NT2/D1 (cell line): ENCODE results near the gene SDK2.

ENCODE experiments used
- SUZ12 ChIP-seq: IDR thresholded peaks from 2 replicates; pipeline ENCODE4 v1.6.1; 2011; ENCODE audit not compliant: insufficient read length, insufficient read depth; ENCODE audit errors: extremely low read depth
- YY1 ChIP-seq: IDR thresholded peaks from 2 replicates; pipeline ENCODE4 v1.6.1; 2011; ENCODE audit not compliant: insufficient read length, insufficient read depth
- ZNF274 ChIP-seq: IDR thresholded peaks from 2 replicates; pipeline ENCODE4 v1.6.1; 2011; ENCODE audit warnings: mild to moderate bottlenecking, low read depth, low read length

- TF ChIP-seq SUZ12 = no peak
- no peak for TF ChIP-seq YY1
- no peak for TF ChIP-seq ZNF274
These were observed 105.8 kb downstream of the SDK2 start for GRCh38 chr17:73538445-73538844.
